HG03139 (cell line): ENCODE data around the gene MICOS13.
"Not testable (repeated sequence)": the region's sequence is repeated elsewhere in the genome, so short reads cannot be mapped to it uniquely, and the experiment has no call there.

Source experiments
- ATAC-seq: cut with Tn5 transposase; IDR thresholded peaks from one replicate; pipeline ENCODE4 v1.9.1; 2021; ENCODE audit not compliant: unreplicated experiment

The MICOS13 gene

GRCh38 chr19:5680437-5681368 lies at the start of gene MICOS13, which contains the start of gene HSD11B1L:
Gene MICOS13 (minus strand): TSS chr19:5680516. CDS start chr19:5680486, 30 bp downstream.
Gene HSD11B1L (plus strand): TSS chr19:5681027. CDS start chr19:5684833, 3,806 bp downstream.
- ATAC-seq, result peak; percentile 85

- no peak for ATAC-seq
These were observed 47.2 kb upstream of the MICOS13 start for GRCh38 chr19:5727453-5728050.

- peak; percentile 77 for ATAC-seq
These were observed 39.9 kb upstream of the MICOS13 start, which contains the start of the genes CATSPERD and LONP1 for GRCh38 chr19:5719961-5720790. Gene CATSPERD (plus strand): TSS chr19:5720637. CDS start chr19:5720738, 101 bp downstream. Gene LONP1 (minus strand): TSS chr19:5720146. CDS start chr19:5720132, 14 bp downstream.

- ATAC-seq, result no peak
These were observed 39.1 kb upstream of the MICOS13 start for GRCh38 chr19:5719274-5719960.

GRCh38 chr19:5718579-5719273 lies 38.4 kb upstream of the MICOS13 start:
- no peak for ATAC-seq

GRCh38 chr19:5718037-5718578 lies 37.8 kb upstream of the MICOS13 start:
- ATAC-seq, result no peak

- no peak for ATAC-seq
These were observed 37.1 kb upstream of the MICOS13 start for GRCh38 chr19:5717215-5717935.

GRCh38 chr19:5714816-5715215 lies 34.5 kb upstream of the MICOS13 start:
- ATAC-seq, result no peak

- ATAC-seq, result no peak
These were observed 32.9 kb upstream of the MICOS13 start for GRCh38 chr19:5713228-5713627.

GRCh38 chr19:5711713-5712161 lies 31.4 kb upstream of the MICOS13 start:
- ATAC-seq, result no peak

GRCh38 chr19:5711025-5711424 lies 30.7 kb upstream of the MICOS13 start:
- ATAC-seq, result no peak

GRCh38 chr19:5707576-5708575 lies 27.6 kb upstream of the MICOS13 start:
- no peak for ATAC-seq

- no peak for ATAC-seq
These were observed 26.7 kb upstream of the MICOS13 start for GRCh38 chr19:5706876-5707573.

GRCh38 chr19:5705552-5705951 lies 25.2 kb upstream of the MICOS13 start:
- ATAC-seq, result no peak

- ATAC-seq, result no peak
These were observed 23.8 kb upstream of the MICOS13 start for GRCh38 chr19:5703819-5704818.

GRCh38 chr19:5702053-5702410 lies 21.7 kb upstream of the MICOS13 start:
- ATAC-seq, result not testable (repeated sequence)
